Astrocyte of the cerebellum (primary cell): ENCODE measurements around the gene SLC35G1.

Experiments used
- DNase-seq: peaks from one replicate; pipeline ENCODE4 v3.0.0-alpha.2; 2011; ENCODE audit warnings: low read depth
- H3K4me3 ChIP-seq: 2 replicates; pipeline ENCODE4 v1.5.1; 2011; ENCODE audit warnings: mild to moderate bottlenecking, low read depth, low read length, moderate library complexity
- in situ Hi-C: cut with HindIII; loops from 2 replicates; pipeline ENCODE4 v1.10.0; 2017; ENCODE audit warnings: low sequenced_read_pairs
- TF ChIP-seq, protein P1 (sequence below): IDR thresholded peaks from 2 replicates; pipeline ENCODE4 v1.5.1; 2012; ENCODE audit warnings: low read length, low read depth, moderate library complexity, mild to moderate bottlenecking; ENCODE audit errors: missing control alignments

The SLC35G1 gene

DNA sequence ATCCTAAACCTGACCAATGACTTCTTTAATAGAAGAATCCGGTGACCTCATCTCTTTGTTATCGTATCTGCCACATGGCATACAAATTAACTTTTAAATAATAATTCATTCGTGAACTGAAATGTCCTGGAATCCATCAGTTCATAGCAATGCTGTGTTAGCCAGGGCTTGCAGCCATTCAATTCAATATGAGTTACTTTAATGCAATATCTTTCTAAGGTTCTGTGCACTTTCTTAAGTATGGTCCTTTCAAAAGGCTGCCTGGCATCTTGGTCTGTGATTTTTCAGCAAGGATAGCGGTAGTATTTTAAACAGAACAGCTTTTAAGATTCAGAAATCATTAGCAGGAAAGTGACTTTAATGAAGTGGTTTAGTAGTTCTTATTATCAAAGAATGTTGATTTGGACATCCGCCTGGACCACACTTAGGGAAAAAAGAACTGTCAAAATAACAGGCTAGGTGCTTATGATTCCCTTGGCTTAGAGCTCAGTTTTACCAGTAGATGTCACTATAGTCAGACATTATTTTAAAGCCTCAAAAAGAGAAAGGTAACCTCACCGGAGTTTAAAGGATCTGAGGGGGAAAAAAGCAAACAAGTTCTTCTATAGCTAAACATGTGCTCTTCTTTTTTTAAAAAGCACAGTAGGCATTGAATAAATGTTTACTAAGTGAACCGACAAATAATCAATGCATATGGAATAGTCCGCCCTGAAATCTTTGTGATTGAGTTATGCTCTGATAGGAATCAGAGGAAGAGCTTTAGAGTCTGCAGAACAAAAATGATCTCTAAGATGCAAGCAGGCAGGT lies 22.7 kb downstream of the SLC35G1 start:
- DNase-seq: peak; percentile 49
- H3K4me3 ChIP-seq: no peak overlapping the region
- in situ Hi-C loops: loop anchor here (25.0 kb wide), 1 partner anchor 396 kb away; no protein-coding TSS in a partner anchor

DNA sequence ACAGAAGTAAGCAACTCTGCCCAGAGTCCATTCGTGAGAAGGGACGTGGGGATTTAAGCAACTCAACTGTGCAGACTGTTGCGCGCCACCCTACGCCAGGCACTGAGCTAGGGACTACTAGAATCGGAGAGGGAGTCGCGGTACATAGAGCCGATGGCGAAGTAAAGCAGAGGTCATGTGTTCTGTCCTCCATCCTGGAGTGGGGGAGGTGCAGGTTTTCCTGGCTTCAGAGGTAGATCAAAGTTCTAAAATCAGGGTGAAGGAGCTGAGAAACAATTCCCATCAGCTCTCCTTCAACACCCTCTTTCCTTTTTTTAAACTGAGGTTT lies 23.2 kb downstream of the SLC35G1 start:
- no peak for DNase-seq
- TF ChIP-seq, protein P1, sequence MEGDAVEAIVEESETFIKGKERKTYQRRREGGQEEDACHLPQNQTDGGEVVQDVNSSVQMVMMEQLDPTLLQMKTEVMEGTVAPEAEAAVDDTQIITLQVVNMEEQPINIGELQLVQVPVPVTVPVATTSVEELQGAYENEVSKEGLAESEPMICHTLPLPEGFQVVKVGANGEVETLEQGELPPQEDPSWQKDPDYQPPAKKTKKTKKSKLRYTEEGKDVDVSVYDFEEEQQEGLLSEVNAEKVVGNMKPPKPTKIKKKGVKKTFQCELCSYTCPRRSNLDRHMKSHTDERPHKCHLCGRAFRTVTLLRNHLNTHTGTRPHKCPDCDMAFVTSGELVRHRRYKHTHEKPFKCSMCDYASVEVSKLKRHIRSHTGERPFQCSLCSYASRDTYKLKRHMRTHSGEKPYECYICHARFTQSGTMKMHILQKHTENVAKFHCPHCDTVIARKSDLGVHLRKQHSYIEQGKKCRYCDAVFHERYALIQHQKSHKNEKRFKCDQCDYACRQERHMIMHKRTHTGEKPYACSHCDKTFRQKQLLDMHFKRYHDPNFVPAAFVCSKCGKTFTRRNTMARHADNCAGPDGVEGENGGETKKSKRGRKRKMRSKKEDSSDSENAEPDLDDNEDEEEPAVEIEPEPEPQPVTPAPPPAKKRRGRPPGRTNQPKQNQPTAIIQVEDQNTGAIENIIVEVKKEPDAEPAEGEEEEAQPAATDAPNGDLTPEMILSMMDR: no peak
- no peak overlapping the region for H3K4me3 ChIP-seq
- in situ Hi-C loops: loop anchor here (25.0 kb wide), 1 partner anchor 395 kb away; no protein-coding TSS in a partner anchor

More for the DNA sequence above, 22.7 kb downstream of the SLC35G1 start:
- TF ChIP-seq, protein P1: peak; percentile 55

DNA sequence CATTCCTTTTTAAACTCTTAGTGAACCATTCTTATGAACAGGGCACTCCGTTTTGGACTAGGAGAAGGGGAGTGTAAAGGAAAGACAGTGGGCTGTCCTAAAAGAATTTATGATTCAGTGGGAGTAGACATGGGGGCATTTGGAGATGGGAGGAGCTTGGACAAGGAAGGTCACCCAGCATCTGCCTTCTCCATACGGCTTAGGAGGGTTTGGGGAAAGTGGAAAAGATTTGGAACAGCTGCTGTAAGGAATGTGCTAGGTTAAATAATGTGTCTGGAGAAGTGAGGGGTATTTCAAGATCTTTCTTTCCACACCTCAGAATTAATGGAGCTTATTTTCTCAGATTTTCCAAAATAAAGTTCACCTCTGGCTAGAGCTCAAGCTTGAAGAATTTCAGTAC lies 24.0 kb downstream of the SLC35G1 start:
- TF ChIP-seq, protein P1: no peak
- no peak overlapping the region for H3K4me3 ChIP-seq
- in situ Hi-C loops: loop anchor here (25.0 kb wide), 1 partner anchor 394 kb away; no protein-coding TSS in a partner anchor
- DNase-seq: no peak

DNA sequence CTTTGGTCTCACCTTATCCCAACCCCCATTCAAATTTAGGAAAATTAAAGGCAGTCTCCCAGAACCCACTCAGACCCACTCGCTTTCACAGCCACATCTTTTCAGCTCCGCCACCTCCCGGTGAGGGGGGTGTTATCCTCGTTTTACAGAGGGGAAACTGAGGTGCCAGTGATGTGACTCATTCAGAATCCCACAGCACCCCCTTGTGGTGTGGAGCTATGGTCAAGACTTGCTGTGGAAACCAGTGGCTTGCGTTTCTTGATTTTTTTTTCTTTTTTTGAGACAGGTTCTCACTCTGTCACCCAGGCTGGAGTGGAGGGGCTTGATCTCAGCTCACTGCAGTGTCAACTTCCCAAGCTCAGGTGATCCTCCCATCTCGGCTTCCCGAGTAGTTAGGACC lies 27.6 kb downstream of the SLC35G1 start:
- DNase-seq: no peak
- TF ChIP-seq, protein P1: no peak
- no peak overlapping the region for H3K4me3 ChIP-seq
- in situ Hi-C loops: loop anchor here (25.0 kb wide), 1 partner anchor 391 kb away; no protein-coding TSS in a partner anchor

DNA sequence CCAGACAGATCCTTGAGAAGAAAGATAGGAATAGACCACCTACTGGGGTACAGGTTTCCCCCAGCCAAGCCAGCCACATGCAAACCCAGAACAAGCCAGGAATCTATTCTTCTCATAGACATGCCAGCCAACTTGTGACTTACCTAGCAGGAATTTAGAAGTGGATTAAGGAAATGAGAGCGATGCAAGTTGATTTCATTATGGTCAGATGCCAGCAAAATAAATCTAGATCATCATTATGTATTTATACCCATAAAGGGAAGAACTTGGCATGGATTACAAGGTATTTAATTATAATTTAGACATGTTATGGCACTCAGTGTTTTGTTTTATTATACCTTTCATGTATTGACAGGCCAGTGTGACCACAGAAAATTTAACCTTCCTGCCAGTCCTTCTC lies 32.8 kb downstream of the SLC35G1 start:
- H3K4me3 ChIP-seq: no peak overlapping the region
- in situ Hi-C loops: no loop called here
- no peak for DNase-seq
- TF ChIP-seq, protein P1: no peak

DNA sequence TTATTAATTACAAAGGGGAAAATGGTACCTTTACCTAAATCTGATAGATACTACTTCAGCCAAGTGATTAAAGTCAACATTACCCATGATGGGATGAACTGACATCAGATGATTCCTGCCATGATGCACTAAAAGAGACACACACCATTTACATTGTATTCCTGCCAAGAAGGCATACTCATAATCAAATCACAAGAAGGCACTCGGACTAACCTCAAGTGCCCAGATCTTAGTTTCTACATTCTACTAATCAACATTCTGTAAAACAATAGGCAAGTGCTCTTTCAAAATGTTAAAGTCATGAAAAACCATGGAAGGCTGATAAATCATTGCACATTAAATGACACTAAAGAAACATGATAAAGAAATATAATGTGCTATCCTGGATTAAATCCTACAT lies 44.4 kb downstream of the SLC35G1 start:
- DNase-seq: no peak
- no peak overlapping the region for H3K4me3 ChIP-seq
- TF ChIP-seq, protein P1: no peak
- in situ Hi-C loops: no loop called here
